Sigmoid colon (tissue), 4 donors: ENCODE measurements around the gene PIP5K1C.

Source experiments
- CTCF ChIP-seq, 4 experiments: fragments of 450-650 bp in 3 of 4; fragments of 200-600 bp in 1 of 4; IDR thresholded peaks; one replicate each; pipeline ENCODE4 v1.5.1; 2016 to 2019; ENCODE audit warnings: antibody characterized with exemption in 4 of 4, mild to moderate bottlenecking in 3 of 4, moderate library complexity in 2 of 4
- EP300 ChIP-seq, 4 donors: sonication (generic); formaldehyde crosslinking; IDR thresholded peaks; one replicate each; pipeline ENCODE4 v1.6.1; 2017; ENCODE audit warnings: antibody characterized with exemption in 4 of 4
- POLR2AphosphoS5 ChIP-seq, 4 donors: sonication (generic); formaldehyde crosslinking; IDR thresholded peaks; one replicate each; pipeline ENCODE4 v1.6.1; 2017; ENCODE audit warnings: antibody characterized with exemption in 4 of 4

DNA sequence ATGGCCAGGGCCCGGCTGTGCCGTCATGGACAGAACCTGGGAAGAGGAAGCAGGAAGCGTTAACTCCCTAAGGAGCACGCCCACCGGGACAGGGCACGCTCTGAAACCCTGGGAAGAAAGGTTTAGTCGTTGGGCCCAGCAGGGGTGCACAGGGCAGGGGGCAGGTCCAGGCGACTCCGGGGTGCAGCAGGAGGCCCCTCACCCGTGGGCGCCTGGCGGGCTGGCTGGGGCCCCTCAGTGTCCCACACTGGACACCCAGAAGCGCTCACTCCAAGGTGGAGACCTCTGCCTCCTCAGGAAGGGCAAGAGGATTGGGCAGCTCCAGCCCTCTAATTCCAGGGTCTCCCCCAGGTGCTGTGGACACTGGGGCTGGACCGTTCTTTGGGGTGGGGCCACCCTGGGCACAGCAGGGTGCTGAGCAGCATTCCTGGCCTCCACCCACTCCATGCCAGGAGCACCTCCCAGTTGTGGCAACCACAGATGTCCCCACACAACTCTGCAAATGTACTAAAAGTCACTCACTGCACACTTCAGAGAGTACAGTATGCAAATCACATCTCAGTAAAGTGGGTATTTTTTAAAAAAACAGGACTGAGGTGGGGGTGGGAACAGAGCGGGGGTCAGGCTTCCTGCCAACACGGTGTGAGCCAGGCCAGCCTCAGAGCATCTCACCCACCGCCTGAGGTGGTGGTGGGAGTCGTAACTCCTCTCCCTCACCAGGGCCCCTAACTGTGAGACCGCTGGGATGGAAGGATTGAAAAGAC lies 35.2 kb downstream of the PIP5K1C start:
- TF ChIP-seq CTCF (IDR thresholded peaks at IDR 0.05) (no peak), POLR2AphosphoS5 (IDR thresholded peaks at IDR 0.05) (no peak), EP300 (IDR thresholded peaks at IDR 0.05) (no peak)
